ENCODE results near the gene U2AF2. TPM values are rescaled to one million over a fixed set of nuclear protein-coding genes. Genes with fewer than 3 reads are reported as not detected.

Gene U2AF2
- total and polyA plus RNA-seq, 9 donors: 27.3 to 183 (median 148) TPM

GRCh38 chr19:55723491-55723890 lies 68.7 kb downstream of the U2AF2 start:
- Histone ChIP-seq H3K27ac (no peak overlapping the region), H3K9me3 (no peaks in the 10 kb centered on the region), H3K36me3 (no peaks in the 10 kb centered on the region), H3K4me3 (no peak overlapping the region), H3K4me1 (ENCODE audit: insufficient read depth) (no peaks in the 10 kb centered on the region), H3K27me3 (no peaks in the 10 kb centered on the region)
- DNase-seq: no peak
- TF ChIP-seq, protein P1, sequence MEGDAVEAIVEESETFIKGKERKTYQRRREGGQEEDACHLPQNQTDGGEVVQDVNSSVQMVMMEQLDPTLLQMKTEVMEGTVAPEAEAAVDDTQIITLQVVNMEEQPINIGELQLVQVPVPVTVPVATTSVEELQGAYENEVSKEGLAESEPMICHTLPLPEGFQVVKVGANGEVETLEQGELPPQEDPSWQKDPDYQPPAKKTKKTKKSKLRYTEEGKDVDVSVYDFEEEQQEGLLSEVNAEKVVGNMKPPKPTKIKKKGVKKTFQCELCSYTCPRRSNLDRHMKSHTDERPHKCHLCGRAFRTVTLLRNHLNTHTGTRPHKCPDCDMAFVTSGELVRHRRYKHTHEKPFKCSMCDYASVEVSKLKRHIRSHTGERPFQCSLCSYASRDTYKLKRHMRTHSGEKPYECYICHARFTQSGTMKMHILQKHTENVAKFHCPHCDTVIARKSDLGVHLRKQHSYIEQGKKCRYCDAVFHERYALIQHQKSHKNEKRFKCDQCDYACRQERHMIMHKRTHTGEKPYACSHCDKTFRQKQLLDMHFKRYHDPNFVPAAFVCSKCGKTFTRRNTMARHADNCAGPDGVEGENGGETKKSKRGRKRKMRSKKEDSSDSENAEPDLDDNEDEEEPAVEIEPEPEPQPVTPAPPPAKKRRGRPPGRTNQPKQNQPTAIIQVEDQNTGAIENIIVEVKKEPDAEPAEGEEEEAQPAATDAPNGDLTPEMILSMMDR (IDR thresholded peaks at IDR 0.05): no peak
- TF ChIP-seq POLR2A (IDR thresholded peaks at IDR 0.05): no peak
- TF ChIP-seq EP300 (IDR thresholded peaks at IDR 0.05): no peak
- 73 to 84% (median 74%) methylated on average over 8 of the region's 8 CpGs for WGBS, 3 donors
- intact Hi-C loops (cut with DNase I): no loop called here

Small RNAs within 50 kb of the gene (small RNA-seq; reads per million reads assigned to genes)
- gene AC010525.2: not detected

Other genes starting within 250 kb of the U2AF2 start
- gene UBE2S, start 247.2 kb upstream of the U2AF2 start, total RNA-seq: 10 to 100 TPM; 10.0 to 30.1 (median 17.9) TPM
- 1 to 10 TPM; 3.2 to 8.2 TPM for gene UBE2S, start 247.2 kb upstream of the U2AF2 start, polyA plus RNA-seq
- gene SHISA7, start 211.7 kb upstream of the U2AF2 start, total RNA-seq: not detected
- gene SHISA7, start 211.7 kb upstream of the U2AF2 start, polyA plus RNA-seq: not detected
- 10 to 100 TPM; 21.8 to 39.2 (median 31.7) TPM for gene ISOC2, start 193.4 kb upstream of the U2AF2 start, total RNA-seq
- 10 to 100 TPM in 1 of 2 donors, 1 to 10 TPM in 1; 1.4 to 39.4 TPM for gene ISOC2, start 193.4 kb upstream of the U2AF2 start, polyA plus RNA-seq
- not detected for gene C19orf85, start 190.3 kb upstream of the U2AF2 start, total RNA-seq
- not detected for gene C19orf85, start 190.3 kb upstream of the U2AF2 start, polyA plus RNA-seq
- gene ZNF628, start 178.4 kb upstream of the U2AF2 start, total RNA-seq: 10 to 100 TPM in 2 of 7 donors, 1 to 10 TPM in 5; 3.8 to 18.4 (median 8.7) TPM
- gene ZNF628, start 178.4 kb upstream of the U2AF2 start, polyA plus RNA-seq: 1 to 10 TPM in 1 of 2 donors, not detected in 1; 8.7 TPM
- gene NAT14, start 169.8 kb upstream of the U2AF2 start, total RNA-seq: 10 to 100 TPM in 6 of 7 donors, 1 to 10 TPM in 1; 9.2 to 40.4 (median 35.8) TPM
- gene NAT14, start 169.8 kb upstream of the U2AF2 start, polyA plus RNA-seq: 10 to 100 TPM in 1 of 2 donors, 1 to 10 TPM in 1; 3.2 to 23.5 TPM
- gene SSC5D, start 166.6 kb upstream of the U2AF2 start, total RNA-seq: 10 to 100 TPM in 6 of 7 donors, 1 to 10 TPM in 1; 5.7 to 29.7 (median 21.1) TPM
- gene SSC5D, start 166.6 kb upstream of the U2AF2 start, polyA plus RNA-seq: 10 to 100 TPM; 10.1 to 11.4 TPM
- gene SBK2, start 117.9 kb upstream of the U2AF2 start, total RNA-seq: 1 to 10 TPM in 1 of 7 donors, under 1 TPM in 1, not detected in 5; 0.20 to 1.0 TPM
- gene SBK2, start 117.9 kb upstream of the U2AF2 start, polyA plus RNA-seq: not detected
- gene SBK3, start 109.5 kb upstream of the U2AF2 start, total RNA-seq: under 1 TPM in 4 of 7 donors, not detected in 3; 0.17 to 0.34 (median 0.26) TPM
- gene SBK3, start 109.5 kb upstream of the U2AF2 start, polyA plus RNA-seq: not detected
- 10 to 100 TPM in 5 of 7 donors, 1 to 10 TPM in 2; 2.7 to 24.4 (median 16.8) TPM for gene ZNF579, start 74.2 kb upstream of the U2AF2 start, total RNA-seq
- 10 to 100 TPM in 1 of 2 donors, 1 to 10 TPM in 1; 5.6 to 10.5 TPM for gene ZNF579, start 74.2 kb upstream of the U2AF2 start, polyA plus RNA-seq
- gene FIZ1, start 55.5 kb upstream of the U2AF2 start, total RNA-seq: 10 to 100 TPM in 5 of 7 donors, 1 to 10 TPM in 2; 3.6 to 22.7 (median 16.6) TPM
- 10 to 100 TPM in 1 of 2 donors, 1 to 10 TPM in 1; 9.4 to 11.0 TPM for gene FIZ1, start 55.5 kb upstream of the U2AF2 start, polyA plus RNA-seq
- 10 to 100 TPM; 13.7 to 22.3 (median 17.8) TPM for gene ZNF524, start 54.7 kb upstream of the U2AF2 start, total RNA-seq
- 10 to 100 TPM in 1 of 2 donors, under 1 TPM in 1; 0.15 to 28.0 TPM for gene ZNF524, start 54.7 kb upstream of the U2AF2 start, polyA plus RNA-seq
- gene ZNF865, start 49.4 kb upstream of the U2AF2 start, total RNA-seq: 10 to 100 TPM in 5 of 7 donors, 1 to 10 TPM in 2; 4.0 to 20.9 (median 17.6) TPM
- 10 to 100 TPM in 1 of 2 donors, under 1 TPM in 1; 0.42 to 10.5 TPM for gene ZNF865, start 49.4 kb upstream of the U2AF2 start, polyA plus RNA-seq
- 10 to 100 TPM in 4 of 7 donors, 1 to 10 TPM in 3; 6.5 to 16.9 (median 11.7) TPM for gene ZNF784, start 30.5 kb upstream of the U2AF2 start, total RNA-seq
- gene ZNF784, start 30.5 kb upstream of the U2AF2 start, polyA plus RNA-seq: 10 to 100 TPM in 1 of 2 donors, 1 to 10 TPM in 1; 6.0 to 12.3 TPM
- 10 to 100 TPM; 24.9 to 70.6 (median 65.3) TPM for gene ZNF580, start 14.0 kb upstream of the U2AF2 start, total RNA-seq
- 10 to 100 TPM; 14.5 to 37.3 TPM for gene ZNF580, start 14.0 kb upstream of the U2AF2 start, polyA plus RNA-seq
- 10 to 100 TPM; 21.9 to 40.2 (median 34.0) TPM for gene ZNF581, start 11.4 kb upstream of the U2AF2 start, total RNA-seq
- 10 to 100 TPM; 11.2 to 37.0 TPM for gene ZNF581, start 11.4 kb upstream of the U2AF2 start, polyA plus RNA-seq
- 10 to 100 TPM; 10.6 to 20.2 (median 14.7) TPM for gene CCDC106, start 6.8 kb upstream of the U2AF2 start, total RNA-seq
- 10 to 100 TPM in 1 of 2 donors, 1 to 10 TPM in 1; 3.1 to 13.5 TPM for gene CCDC106, start 6.8 kb upstream of the U2AF2 start, polyA plus RNA-seq
- gene EPN1, start 20.2 kb downstream of the U2AF2 start, total RNA-seq: 100 to 1,000 TPM in 5 of 7 donors, 10 to 100 TPM in 2; 53.4 to 187 (median 142) TPM
- gene EPN1, start 20.2 kb downstream of the U2AF2 start, polyA plus RNA-seq: 100 to 1,000 TPM in 1 of 2 donors, 10 to 100 TPM in 1; 11.0 to 106 TPM
- gene NLRP9, start 83.4 kb downstream of the U2AF2 start, total RNA-seq: not detected
- gene NLRP9, start 83.4 kb downstream of the U2AF2 start, polyA plus RNA-seq: under 1 TPM; 0.17 to 0.80 TPM
- not detected for gene RFPL4A, start 104.1 kb downstream of the U2AF2 start, total RNA-seq
- not detected for gene RFPL4A, start 104.1 kb downstream of the U2AF2 start, polyA plus RNA-seq
- gene RFPL4AL1, start 114.1 kb downstream of the U2AF2 start, total RNA-seq: under 1 TPM in 1 of 7 donors, not detected in 6; 0.54 TPM
- gene RFPL4AL1, start 114.1 kb downstream of the U2AF2 start, polyA plus RNA-seq: not detected
- under 1 TPM in 6 of 7 donors, not detected in 1; 0.08 to 0.62 (median 0.42) TPM for gene NLRP11, start 177.0 kb downstream of the U2AF2 start, total RNA-seq
- under 1 TPM; 0.13 to 0.51 TPM for gene NLRP11, start 177.0 kb downstream of the U2AF2 start, polyA plus RNA-seq
- not detected for gene NLRP4, start 181.5 kb downstream of the U2AF2 start, total RNA-seq
- 1 to 10 TPM in 1 of 2 donors, under 1 TPM in 1; 0.37 to 1.5 TPM for gene NLRP4, start 181.5 kb downstream of the U2AF2 start, polyA plus RNA-seq

Measured in ovary (tissue), 9 donors.